Endothelial cell of umbilical vein (primary cell): ENCODE results near the gene FXYD7. TPM values are rescaled to one million over a fixed set of nuclear protein-coding genes. Genes with fewer than 3 reads are reported as not detected.

Experiments used
- BruUV-seq: library from RNA; stranded (reverse); fragments of 400-500 nt; replicated peaks from 2 replicates; lab custom pipeline; 2021; lab: Mats Ljungman, UMichigan
- CTCF ChIA-PET: fragments of 300-600, 350-600 bp; sonication (Branson Sonifier 250); formaldehyde crosslinking; loops from one replicate; lab custom pipeline; 2021; ENCODE audit warnings: antibody characterized with exemption, inconsistent platforms; lab: Charles Lee
- POLR2A ChIA-PET: fragments of 300-600, 350-600 bp; sonication (Branson Sonifier 250); formaldehyde crosslinking; loops from one replicate; lab custom pipeline; 2021; ENCODE audit warnings: antibody characterized with exemption, inconsistent platforms; lab: Charles Lee
- DNase-seq: peaks from one replicate; pipeline ENCODE4 v3.0.0-alpha.2; 2011; ENCODE audit warnings: low read depth, low spot score
- FAIRE-seq: peaks from 2 replicates; lab custom pipeline; 2011; peaks lifted over from hg19 to GRCh38; lab: Jason Lieb, UNC
- H2AFZ ChIP-seq: 2 replicates; pipeline ENCODE4 v1.6.0; 2012; ENCODE audit warnings: low read depth, low read length, control low read depth, inconsistent platforms
- H3K27ac ChIP-seq: 2 replicates; pipeline ENCODE4 v1.5.1; 2011; ENCODE audit warnings: low read depth, mild to moderate bottlenecking, control low read depth, low read length, moderate library complexity; ENCODE audit not compliant: insufficient read depth
- H3K27me3 ChIP-seq, 2 experiments: 2 replicates each; pipeline versions ENCODE4 v1.6.0 to v1.6.1; 2011; ENCODE audit warnings: low read length in 2 of 2, mixed read lengths in 1 of 2; ENCODE audit not compliant: control insufficient read depth in 2 of 2, insufficient read depth in 2 of 2
- H3K36me3 ChIP-seq, 2 experiments: 2 replicates in 1 of 2; 3 replicates in 1 of 2; pipeline ENCODE4 v1.5.1; 2011; ENCODE audit warnings: low read length in 2 of 2, mild to moderate bottlenecking in 1 of 2, moderate library complexity in 1 of 2; ENCODE audit not compliant: control insufficient read depth in 2 of 2, insufficient read depth in 2 of 2; ENCODE audit errors: extremely low read depth in 1 of 2
- H3K4me1 ChIP-seq: 3 replicates; pipeline ENCODE4 v1.5.1; 2011; ENCODE audit warnings: mild to moderate bottlenecking, low read length; ENCODE audit not compliant: control insufficient read depth, insufficient read depth; ENCODE audit errors: extremely low read depth
- H3K4me2 ChIP-seq: 2 replicates; pipeline ENCODE4 v1.6.1; 2011; ENCODE audit warnings: low read length, control low read depth, mixed read lengths; ENCODE audit not compliant: insufficient read depth
- H3K4me3 ChIP-seq, 3 experiments: fragments of 200-600 bp in 1 of 3; sonication (generic), shearing (Covaris generic) in 1 of 3; replicated peaks in 1 of 3; 2 replicates each; pipeline ENCODE4 v1.5.1; 2011 to 2016; ENCODE audit warnings: control low read depth in 3 of 3, low read length in 3 of 3, mild to moderate bottlenecking in 2 of 3, inconsistent platforms in 1 of 3, low read depth in 1 of 3, moderate library complexity in 1 of 3; ENCODE audit not compliant: insufficient read depth in 1 of 3
- H3K79me2 ChIP-seq: 2 replicates; pipeline ENCODE4 v1.6.0; 2012; ENCODE audit warnings: low read length, inconsistent platforms; ENCODE audit not compliant: control insufficient read depth, insufficient read depth
- H3K9ac ChIP-seq: replicated peaks from 2 replicates; pipeline ENCODE3; 2011; ENCODE audit warnings: low read length, control low read depth; ENCODE audit not compliant: insufficient read depth; ENCODE audit errors: extremely low read depth
- H3K9me1 ChIP-seq: replicated peaks from 3 replicates; pipeline ENCODE4 v1.6.0; 2011; ENCODE audit warnings: mild to moderate bottlenecking, low read length; ENCODE audit not compliant: control insufficient read depth, insufficient read depth; ENCODE audit errors: extremely low read depth
- H3K9me3 ChIP-seq: replicated peaks from 2 replicates; pipeline ENCODE4 v1.5.1; 2012; ENCODE audit warnings: low read length, inconsistent platforms; ENCODE audit not compliant: control insufficient read depth, insufficient read depth
- H4K20me1 ChIP-seq: replicated peaks from 2 replicates; pipeline ENCODE3; 2011; ENCODE audit warnings: mild to moderate bottlenecking, low read length; ENCODE audit not compliant: control insufficient read depth, insufficient read depth; ENCODE audit errors: extremely low read depth
- EZH2 ChIP-seq: IDR thresholded peaks from 2 replicates; pipeline ENCODE4 v1.6.1; 2012; ENCODE audit warnings: borderline replicate concordance, low read depth, mild to moderate bottlenecking, moderate library complexity, low read length, inconsistent platforms; ENCODE audit not compliant: severe bottlenecking
- FOS ChIP-seq: IDR thresholded peaks from 2 replicates; pipeline ENCODE4 v1.6.1; 2011; ENCODE audit warnings: mild to moderate bottlenecking, low read length, moderate library complexity, borderline replicate concordance; ENCODE audit not compliant: insufficient read depth
- GATA2 ChIP-seq: IDR thresholded peaks from 2 replicates; pipeline ENCODE4 v1.7.0; 2011; ENCODE audit warnings: low read depth, mild to moderate bottlenecking, moderate library complexity, mixed read lengths, low read length; ENCODE audit not compliant: insufficient read length, insufficient read depth
- JUN ChIP-seq: IDR thresholded peaks from 2 replicates; pipeline ENCODE4 v1.6.1; 2011; ENCODE audit warnings: borderline replicate concordance, low read depth; ENCODE audit not compliant: insufficient read length, insufficient read depth
- MAX ChIP-seq: IDR thresholded peaks from 2 replicates; pipeline ENCODE4 v1.6.1; 2011; ENCODE audit not compliant: insufficient read depth, insufficient read length
- MYC ChIP-seq: IDR thresholded peaks from one replicate; pipeline ENCODE4 v1.6.1; 2011; ENCODE audit warnings: mild to moderate bottlenecking, low read depth, low read length
- POLR2A ChIP-seq: IDR thresholded peaks from 2 replicates; pipeline ENCODE4 v1.6.1; 2012; ENCODE audit warnings: low read depth, mild to moderate bottlenecking, control low read depth, low read length
- POLR2AphosphoS5 ChIP-seq: IDR thresholded peaks from 2 replicates; pipeline ENCODE4 v1.6.1; 2012; ENCODE audit warnings: low read depth, mild to moderate bottlenecking, control low read depth, low read length, moderate library complexity; ENCODE audit not compliant: insufficient read depth
- dilution Hi-C: fragments of 300-500 bp; cut with MboI; formaldehyde crosslinking; loops from one replicate; pipeline ENCODE4 v1.15.0; 2019; ENCODE audit warnings: low sequenced_read_pairs; ENCODE audit not compliant: extremely low pct_ligation_motif_present
- intact Hi-C: fragments of 100-400 bp; cut with micrococcal nuclease; formaldehyde crosslinking; loops from one replicate; pipeline ENCODE4 v1.10.0; 2022
- polyA plus RNA-seq, 4 experiments: library from polyadenylated mRNA; depleted of rRNA in 3 of 4; stranded (reverse) in 3 of 4; unstranded in 1 of 4; fragments of >200 nt; gene quantifications; 2 replicates each; pipeline versions ENCODE4 v1.2.1 to v1.2.3, GENCODE V29; 2011 to 2012; ENCODE audit warnings: missing spikeins in 1 of 4
- total RNA-seq: library from RNA; stranded (reverse); gene quantifications from 2 replicates; pipeline ENCODE4 v1.2.3, GENCODE V29; 2021
- TF ChIP-seq, protein P1 (sequence below), 2 donors: IDR thresholded peaks; 1 replicate in 1 of 2; 2 replicates in 1 of 2; pipeline ENCODE4 v1.5.1; 2011; ENCODE audit warnings: low read length in 2 of 2, mild to moderate bottlenecking in 2 of 2, moderate library complexity in 2 of 2, control low read depth in 1 of 2, inconsistent platforms in 1 of 2, low read depth in 1 of 2; ENCODE audit not compliant: insufficient read depth in 1 of 2; ENCODE audit errors: extremely low read depth in 1 of 2

Gene FXYD7
- total and polyA plus RNA-seq, 2 donors (not counting 3 experiments of a cell fraction or from before 2014, with no cell fraction given), result not detected

GRCh38 chr19:35125270-35125717 lies 17.8 kb upstream of the FXYD7 start:
- intact Hi-C loops (no loop called here), dilution Hi-C loops (no loop called here)
- H3K9me1 ChIP-seq, result no peaks in the 10 kb centered on the region
- DNase-seq, result no peak
- no peaks in the 10 kb centered on the region for H4K20me1 ChIP-seq
- no peak overlapping the region for H3K4me3 ChIP-seq
- H3K27ac ChIP-seq, result no peak overlapping the region
- POLR2A ChIA-PET, result no interaction called here
- TF ChIP-seq FOS (no peak), POLR2AphosphoS5 (no peak), EZH2 (no peak), POLR2A (no peak), JUN (no peak), GATA2 (no peak), MAX (no peak), MYC (no peak)
- TF ChIP-seq, protein P1, sequence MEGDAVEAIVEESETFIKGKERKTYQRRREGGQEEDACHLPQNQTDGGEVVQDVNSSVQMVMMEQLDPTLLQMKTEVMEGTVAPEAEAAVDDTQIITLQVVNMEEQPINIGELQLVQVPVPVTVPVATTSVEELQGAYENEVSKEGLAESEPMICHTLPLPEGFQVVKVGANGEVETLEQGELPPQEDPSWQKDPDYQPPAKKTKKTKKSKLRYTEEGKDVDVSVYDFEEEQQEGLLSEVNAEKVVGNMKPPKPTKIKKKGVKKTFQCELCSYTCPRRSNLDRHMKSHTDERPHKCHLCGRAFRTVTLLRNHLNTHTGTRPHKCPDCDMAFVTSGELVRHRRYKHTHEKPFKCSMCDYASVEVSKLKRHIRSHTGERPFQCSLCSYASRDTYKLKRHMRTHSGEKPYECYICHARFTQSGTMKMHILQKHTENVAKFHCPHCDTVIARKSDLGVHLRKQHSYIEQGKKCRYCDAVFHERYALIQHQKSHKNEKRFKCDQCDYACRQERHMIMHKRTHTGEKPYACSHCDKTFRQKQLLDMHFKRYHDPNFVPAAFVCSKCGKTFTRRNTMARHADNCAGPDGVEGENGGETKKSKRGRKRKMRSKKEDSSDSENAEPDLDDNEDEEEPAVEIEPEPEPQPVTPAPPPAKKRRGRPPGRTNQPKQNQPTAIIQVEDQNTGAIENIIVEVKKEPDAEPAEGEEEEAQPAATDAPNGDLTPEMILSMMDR (IDR thresholded peaks at IDR 0.05; ENCODE audit: extremely low read depth in 1 of 2, insufficient read depth in 1 of 2, low read depth in 1 of 2, low read length in 2 of 2), result no peak
- H3K36me3 ChIP-seq, result no peaks in the 10 kb centered on the region
- no peak for FAIRE-seq
- CTCF ChIA-PET, result interaction anchor here (1.1 to 2.1 kb wide), 5 partner anchors 10 to 81 kb away, joined by 4 to 23 read pairs (median 8); partner anchors contain the start of genes FXYD3 and LGI4
- H3K27me3 ChIP-seq, result no peaks in the 10 kb centered on the region
- H3K9ac ChIP-seq, result no peak overlapping the region
- peaks cover 3% of the 10 kb centered on the region for H3K4me1 ChIP-seq
- H3K9me3 ChIP-seq, result no peaks in the 10 kb centered on the region
- H3K4me2 ChIP-seq, result no peak overlapping the region
- BruUV-seq, result no TSS peak
- no peak overlapping the region for H2AFZ ChIP-seq
- no peaks in the 10 kb centered on the region for H3K79me2 ChIP-seq
